HG02938 (cell line): ENCODE measurements around the gene PRR16.

Experiments used
- ATAC-seq: cut with Tn5 transposase; IDR thresholded peaks from one replicate; pipeline ENCODE4 v1.9.1; 2021; ENCODE audit warnings: mild to moderate bottlenecking, moderate library complexity; ENCODE audit not compliant: unreplicated experiment

PRR16 gene

DNA sequence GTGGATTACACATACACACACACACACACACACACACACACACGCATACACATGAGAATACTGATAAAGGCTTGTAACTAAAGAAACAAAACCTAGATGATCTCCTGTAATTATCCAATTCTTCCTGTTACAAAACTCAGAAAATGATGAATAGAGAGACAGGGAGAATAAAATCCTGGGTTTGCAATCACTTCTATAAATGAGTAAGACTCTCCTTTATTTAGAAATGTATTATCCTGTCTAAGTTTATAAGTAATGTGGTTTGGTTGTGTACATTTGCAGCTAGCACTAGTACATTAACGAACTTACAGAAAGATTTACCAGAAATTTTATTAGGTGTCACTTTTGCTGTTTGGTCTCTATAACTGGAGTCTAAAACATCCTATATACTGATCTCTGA is 2.8 kb upstream of the PRR16 start:
- no peak for ATAC-seq

DNA sequence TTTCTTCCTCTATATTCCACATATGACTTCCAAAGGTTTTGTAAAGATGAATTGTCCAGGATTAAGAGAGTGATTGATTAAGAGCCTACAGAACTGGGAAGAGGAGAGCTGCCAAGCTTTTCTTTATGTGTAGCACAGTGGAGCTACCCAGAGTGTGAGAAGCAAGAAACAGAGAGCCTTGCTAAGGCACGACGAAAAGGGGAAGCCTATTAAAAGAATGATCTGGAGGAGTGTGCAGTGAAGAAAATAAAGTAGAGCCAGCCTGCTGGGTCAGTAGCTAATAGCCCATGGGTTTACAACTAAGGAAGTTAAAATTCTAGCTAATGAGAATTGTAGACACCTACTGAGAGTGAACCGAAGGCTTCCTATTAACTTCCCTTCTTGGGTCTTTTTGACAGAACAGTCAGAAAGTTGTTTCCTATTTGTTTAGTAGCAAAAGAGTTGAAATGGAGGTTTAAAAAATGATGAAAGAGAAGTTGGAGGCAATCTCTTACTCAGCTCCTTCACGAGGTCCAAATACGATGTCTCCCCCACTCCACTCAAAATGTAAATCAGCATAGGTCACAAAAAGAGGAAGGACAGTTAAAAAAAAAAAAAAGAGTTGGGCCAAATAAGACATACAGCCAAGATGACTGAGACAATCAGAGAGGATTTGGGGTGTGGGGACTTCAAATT is 957 bp upstream of the PRR16 start:
- no peak for ATAC-seq

DNA sequence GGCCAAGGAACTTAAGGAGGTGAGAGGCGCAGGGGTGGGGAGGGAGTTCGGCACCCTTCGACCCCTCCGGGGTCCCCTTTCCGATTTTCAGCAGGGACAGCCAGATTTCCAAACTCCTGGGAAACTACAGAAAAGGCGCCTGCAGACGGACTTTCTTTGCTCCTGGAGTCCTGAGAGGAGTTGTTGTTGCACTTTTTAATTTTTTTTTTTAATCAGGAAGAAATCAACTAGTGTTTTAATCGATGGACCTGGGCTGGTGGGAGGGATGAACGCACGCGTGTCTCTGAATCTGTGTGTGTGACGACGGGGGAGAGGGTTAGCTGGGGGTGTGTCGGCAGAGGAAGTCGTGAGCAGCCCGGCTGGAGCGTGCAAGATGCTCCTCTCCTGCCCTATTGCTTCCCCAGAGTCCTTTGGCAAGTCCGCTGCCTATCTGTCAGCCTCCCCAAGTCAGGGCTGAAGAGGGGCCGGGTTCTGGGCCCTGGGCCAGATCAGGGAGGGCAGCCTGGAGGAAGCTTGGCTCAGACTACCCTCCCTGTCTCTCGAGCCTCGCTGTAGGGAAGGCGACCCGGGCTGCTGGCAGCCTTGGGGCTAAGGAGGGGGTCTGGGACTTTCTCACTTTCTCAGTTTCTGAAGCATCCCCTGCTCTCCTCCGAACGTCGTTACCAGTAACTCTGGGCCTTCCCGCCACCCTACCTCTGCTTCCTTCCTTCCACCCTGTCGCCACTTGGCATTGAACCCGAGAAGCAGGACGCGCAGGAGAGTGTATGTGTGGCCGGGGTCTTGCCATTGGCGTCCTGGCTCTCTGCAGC is 731 bp downstream of the PRR16 start:
- ATAC-seq: no peak

DNA sequence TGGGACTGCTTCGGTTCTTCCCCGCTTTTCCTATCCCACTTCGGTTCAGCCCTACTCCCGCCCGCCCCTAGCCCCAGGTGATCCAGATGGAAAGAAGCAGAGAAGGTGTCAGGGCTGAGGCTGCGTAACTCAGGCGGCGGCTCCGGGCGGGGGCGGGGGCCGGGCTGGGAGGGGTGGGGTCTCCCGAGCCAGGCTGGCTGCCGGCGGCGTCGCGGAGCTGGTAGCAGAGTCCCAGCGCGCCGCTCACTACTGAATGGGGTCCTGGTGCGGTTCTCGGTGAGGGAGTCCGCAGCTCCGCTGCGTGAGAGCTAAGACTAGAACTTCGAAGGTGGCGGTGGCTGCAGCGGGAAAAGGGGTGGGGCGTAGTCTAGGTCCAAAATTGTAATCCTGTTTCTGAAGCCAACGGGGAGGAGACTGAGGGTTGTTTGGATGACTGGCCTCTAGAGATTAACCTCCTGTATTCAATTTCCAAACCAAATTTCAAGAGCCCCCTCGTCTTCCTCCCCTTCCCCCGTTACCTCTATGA is 1.4 kb downstream of the PRR16 start:
- ATAC-seq: no peak

DNA sequence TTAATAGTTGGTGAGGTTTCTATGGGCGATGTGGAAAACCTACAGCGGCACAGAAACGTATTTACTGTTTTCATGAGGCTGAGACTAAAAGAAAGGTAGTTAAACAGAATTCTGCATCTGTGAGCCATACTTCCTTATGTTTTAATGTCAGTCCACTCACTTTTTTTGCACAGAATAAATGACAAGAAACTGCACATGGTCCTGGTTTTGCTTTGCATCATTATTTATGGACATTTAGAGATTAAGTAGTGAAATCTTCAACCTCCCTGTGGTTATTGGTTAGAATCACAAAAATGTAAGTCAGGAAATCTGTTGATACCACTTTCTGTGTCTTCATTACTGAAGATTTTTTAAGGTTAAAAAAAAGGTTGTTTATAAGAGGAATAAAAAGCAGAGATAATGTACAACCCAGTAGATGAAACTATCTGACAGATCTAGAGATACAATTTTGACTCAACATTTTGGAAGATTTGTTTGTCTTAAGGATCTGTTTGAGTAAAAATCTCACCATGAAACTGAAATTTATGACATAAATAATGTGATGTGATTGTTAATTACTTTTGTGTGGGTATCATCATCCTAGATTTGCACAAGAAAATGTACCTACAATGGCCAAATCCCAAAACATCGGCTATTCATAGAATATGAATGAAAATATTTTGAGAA is 2.4 kb downstream of the PRR16 start:
- no peak for ATAC-seq

DNA sequence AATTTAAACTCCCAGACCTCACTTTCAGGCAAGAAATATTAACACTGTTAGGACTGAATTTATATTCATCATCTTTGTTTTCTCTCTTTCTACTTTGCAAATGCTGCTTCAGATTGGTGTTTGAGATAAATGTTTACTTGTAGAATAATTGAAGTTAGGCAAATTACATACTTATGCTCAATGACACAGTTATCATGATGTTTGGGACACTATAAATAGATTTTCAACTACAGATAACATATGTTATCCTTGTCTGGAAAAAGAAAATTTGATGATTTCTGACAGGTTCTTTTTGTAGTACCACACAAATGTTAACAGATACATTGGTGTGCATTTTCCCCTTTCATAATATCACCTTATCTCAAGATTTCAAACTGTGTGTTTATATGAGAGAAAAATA is 7.9 kb downstream of the PRR16 start:
- no peak for ATAC-seq

DNA sequence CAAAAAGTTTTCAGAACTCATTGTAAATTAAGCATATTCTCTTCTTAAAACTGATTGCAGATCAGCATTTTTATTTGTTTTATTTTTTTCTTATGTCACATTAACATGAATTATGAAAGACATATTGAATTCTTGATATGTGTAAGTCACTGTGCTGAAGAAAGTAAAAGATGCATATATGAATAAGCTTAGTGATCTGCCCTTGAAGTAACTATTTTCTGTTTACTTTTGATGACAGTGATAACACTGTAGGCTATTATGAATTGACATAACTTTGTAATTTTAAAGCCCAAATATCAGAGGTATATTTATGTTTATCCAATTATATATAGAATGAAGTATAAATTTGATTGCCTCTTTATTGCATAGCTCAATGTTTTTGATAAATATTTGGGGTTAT is 8.8 kb downstream of the PRR16 start:
- no peak for ATAC-seq

DNA sequence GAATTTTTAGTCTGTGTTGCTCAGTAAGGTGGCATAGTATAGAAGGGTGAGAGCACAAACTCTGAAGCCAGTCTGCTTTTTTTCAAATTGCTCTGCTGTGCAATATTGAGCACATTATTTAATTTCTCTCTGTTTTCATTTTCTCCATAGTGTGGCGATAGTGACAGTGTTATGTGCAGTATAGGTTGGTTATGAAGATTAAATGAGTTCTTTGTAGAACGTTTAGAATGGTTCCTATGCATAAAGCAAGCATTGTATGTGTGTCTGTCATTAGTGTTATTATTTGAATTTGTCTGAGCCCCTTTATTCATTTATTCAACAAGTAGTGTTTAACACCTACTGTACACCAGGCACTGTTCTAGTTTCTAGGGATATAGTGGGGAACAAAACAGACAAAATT is 9.2 kb downstream of the PRR16 start:
- ATAC-seq: no peak

DNA sequence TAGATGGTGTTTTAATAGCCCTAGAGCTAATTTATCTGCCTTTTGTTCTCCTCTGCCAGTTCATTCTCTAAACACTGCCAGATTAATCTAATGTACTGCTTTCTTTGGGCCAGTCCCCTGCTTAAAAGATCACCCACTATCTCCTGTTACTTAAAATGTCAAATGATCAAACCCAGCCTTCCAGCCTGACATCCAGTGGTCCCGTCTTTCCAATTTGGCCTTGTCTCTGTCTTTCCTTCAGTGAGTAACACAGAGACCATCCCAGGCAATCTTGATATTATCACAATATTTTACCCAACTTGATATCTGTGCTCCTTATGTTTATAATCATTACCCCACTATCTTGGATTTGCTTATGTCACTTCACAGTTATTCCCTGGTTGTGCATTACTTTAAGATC is 12.0 kb downstream of the PRR16 start:
- ATAC-seq: no peak

DNA sequence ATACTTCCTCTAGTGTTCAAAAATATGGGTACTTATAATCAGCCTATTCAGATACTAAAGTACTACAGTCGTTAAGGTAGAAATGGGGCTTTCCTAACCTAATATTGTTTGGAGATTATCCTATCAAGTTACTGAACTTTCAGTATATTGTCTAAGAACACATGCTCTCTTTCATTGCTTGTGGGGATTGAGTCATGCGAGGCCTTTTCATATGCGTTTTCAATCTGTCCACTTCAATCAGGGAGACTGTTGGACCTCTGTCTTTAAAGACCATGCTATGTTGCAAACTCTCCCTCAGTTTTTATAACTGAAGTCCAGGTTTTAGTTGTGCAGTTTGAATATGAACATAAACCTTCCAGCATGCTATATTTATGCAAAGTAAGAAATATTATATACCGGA is 15.0 kb downstream of the PRR16 start:
- no peak for ATAC-seq

DNA sequence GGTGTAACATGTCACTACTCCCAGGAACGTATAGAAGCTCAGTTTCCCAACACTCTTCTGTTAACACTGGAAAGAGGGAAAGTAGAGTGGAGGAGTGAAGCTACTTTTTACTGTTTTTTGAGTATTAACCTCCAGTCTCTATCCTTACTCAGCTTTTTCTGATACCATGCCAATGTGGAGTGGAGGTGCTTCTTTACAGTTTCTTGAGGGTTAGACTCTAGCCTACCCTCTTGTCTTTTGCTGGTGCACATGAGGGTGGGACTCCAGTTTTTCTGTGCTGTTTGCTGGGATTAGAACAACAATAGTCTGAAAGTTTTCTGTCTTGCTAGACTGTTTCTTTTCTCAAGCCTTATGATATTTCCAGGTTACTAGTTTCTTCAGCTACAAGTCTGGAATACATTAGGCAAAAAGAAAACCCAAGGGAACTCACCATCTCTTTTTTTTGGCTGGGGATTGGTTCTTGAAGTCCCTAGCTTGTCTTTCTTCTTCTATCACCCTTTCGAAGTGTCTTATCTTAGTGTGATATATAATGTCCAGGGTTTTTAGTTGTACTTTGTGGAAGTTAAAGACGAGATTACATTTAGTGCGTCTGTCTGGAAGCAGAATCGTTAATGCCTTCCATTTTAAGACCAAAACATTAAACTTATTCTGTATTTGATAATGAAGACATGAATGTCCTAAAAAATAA is 35.9 kb downstream of the PRR16 start:
- ATAC-seq: no peak

DNA sequence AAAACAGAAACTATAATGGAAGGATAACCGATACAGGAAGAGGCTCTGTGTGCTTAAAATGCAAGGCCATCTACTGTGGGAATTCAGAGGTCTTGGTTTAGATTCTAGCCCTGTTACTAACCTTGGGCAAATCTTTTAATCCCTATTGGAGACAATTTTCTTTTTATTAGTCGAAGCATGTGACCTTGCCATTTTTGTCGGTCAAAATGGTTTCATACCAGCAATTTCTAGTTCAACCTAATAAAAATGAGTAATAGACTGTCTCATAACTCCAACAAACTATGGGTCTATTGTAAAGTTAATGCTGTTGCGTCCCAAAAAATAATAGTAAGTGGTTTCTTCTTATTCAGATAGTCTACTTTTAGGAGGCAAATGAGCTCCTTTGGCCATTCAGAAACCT is 38.4 kb downstream of the PRR16 start:
- ATAC-seq: no peak

DNA sequence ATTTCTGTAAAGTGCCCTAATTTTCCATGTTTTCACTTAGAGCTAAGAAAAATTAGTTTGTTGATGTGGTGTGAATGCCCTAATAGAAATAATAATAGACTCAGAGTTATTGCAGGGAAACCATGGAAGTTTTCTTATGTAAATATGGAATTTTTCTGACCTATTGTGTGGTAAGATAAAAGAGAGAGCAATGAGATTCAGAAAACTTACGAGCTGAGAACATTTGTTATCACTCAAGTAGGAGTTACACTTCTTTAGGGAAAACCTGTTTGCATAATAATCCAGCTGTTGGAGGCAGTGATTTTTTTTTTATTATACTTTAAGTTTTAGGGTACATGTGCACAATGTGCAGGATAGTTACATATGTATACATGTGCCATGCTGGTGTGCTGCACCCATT is 39.2 kb downstream of the PRR16 start:
- no peak for ATAC-seq

DNA sequence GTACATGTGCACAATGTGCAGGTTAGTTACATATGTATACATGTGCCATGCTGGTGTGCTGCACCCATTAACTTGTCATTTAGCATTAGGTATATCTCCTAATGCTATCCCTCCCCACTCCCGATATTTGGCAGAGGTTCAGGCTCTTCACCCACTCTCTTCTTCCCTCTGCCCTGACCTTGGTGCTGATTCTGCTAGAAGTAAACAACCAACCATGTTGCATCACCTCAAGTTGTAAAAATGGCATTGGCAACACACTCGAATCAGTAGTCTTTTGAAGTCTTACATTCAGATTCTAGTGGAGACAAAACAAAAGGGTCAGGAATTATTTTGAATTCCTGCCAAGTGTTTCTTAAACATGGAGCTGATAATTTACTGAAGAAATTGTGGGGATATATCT is 40.0 kb downstream of the PRR16 start:
- no peak for ATAC-seq

DNA sequence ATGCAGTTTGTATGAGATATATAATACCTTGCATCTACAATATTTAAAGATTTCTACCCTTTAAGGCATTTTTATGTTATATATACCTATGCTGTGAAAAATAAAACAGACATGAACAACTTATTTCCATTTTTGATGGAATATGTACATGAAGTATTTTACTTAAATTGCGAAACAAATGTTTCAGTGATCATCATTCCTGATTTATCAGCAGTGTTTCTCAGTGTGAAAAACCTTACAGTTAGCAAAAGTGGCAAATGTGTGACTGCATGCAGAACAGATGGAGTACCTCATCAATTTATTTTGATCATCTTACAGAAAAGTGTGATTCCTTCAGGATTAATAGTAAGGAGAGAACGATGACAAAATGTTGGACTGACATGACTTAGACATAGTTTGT is 43.1 kb downstream of the PRR16 start:
- ATAC-seq: no peak

DNA sequence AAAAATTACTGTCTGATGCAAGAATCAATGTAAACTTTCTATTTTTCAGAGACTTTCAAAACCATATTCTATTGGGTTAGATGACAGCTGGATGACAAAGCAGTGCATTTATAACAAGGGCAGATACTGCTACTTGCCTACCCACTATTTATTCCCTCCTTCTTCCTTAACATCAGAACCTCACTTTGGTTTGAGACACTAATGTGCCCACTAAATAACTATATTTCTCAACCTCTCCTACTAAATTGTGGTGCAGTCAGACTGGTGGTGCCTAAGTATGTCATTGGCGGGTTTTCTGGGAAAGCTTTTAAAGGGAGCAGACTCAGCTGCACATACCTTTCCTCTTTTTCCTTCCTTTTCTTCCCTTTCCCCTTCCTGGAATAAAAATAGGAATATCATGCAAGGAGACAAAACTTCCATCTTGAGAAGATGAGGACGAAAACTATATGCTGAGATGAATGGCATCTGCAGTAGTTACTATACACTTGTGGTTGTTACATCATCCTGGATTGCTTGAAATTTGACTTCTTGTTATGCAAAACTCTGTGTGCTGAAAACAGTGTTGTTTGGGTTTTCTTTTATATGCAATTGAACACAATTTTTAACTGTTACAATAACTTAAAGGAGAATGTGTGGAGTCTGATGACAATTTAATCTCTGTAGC is 43.8 kb downstream of the PRR16 start:
- no peak for ATAC-seq

DNA sequence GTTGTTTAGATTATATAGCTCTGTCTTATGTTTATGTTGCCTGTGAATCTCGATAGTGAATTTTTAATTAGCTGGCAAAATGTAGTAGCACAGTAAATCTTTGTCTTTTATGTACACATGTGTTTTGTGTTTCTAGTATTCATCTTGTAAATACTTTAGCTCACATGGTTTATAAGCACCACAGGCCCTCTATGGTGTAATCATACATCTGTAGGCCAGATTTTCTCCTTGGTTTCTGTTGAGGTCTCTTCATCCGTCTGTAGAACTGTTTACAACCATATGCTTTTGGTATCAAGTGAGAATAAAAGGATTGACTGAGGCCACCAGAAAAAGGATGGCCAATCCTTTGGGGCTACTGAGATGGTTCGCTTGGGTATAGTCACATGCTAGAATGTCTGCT is 45.0 kb downstream of the PRR16 start:
- no peak for ATAC-seq

DNA sequence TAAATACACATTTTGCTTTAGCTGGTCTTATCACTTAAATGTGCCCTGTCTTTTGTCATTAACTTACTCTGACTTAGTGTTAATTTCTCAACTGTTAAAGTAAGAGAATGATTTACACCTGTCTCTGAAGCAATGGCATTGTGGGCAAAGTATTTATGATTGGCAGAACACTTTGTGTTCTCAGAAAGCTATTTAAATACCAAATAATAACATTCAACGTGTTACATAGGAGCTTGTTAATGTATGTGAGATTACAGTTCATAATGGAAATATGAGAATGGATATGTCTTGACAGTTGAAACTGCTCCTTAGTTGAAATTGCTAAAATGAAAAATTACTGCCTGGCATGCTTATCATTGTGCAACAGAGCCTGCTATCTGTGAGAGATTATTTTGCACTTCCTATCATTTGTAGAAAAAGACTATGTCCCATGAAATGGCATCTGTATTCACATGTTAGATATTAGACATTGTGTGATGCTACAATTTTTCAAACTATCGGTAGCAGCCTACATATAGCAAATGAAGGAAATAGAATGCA is 46.1 kb downstream of the PRR16 start:
- no peak for ATAC-seq

DNA sequence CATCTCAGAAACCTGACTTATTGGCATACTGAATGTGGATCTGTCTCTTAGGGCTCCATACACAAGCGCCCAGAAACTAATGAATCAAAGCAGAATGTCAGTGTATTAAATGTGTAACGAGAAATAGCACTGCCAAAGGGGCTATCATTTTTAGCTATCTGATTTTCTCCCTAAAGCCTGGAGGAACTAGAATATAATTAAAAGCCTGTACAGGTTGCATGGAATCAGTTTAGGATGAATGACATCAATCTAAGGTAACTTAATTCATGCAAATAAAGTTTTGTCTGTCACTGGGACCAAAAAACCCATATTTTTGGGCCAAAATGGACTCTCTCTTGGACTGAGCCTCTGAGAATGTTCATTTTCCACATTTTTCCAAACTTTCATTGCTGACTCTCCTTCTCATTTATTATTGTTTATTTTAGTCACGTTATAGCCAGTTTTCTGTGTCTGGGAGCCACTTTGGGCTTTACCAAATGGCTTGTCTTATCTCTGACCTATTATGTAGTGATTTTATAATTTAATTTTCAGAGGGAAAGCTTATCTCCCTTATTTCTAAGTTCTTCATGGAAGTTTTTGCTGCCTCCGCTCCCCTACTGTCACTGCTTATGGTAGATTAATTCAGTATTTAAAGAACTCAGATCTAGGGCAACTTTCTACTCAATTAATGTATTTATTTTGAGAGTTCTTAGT is 47.0 kb downstream of the PRR16 start:
- no peak for ATAC-seq

DNA sequence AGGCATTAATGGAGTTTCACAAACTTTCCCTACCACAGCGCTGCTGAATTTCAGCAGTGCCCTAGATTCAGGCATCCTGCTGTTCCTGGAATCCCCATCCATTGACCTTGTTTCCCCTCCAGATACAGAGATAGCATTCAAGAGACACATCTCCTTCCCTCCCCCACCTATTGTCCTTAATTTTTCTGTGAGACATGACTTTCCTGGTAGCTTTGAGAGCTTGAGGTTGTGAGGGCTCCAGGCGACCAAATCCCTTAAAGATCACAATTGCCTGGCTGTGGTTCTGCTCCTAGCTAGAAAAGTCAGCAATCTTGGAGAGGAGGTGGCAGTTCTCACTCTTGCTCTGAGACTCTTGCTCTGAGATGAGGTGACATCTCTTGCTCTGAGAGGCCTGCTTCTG is 48.0 kb downstream of the PRR16 start:
- ATAC-seq: no peak
